SJSA1 (cell line): ENCODE results near the gene GMPS. TPM values are rescaled to one million over a fixed set of nuclear protein-coding genes. Genes with fewer than 3 reads are reported as not detected.
A peak's percentile ranks its signal among the peaks of the same experiment; 100 is the strongest.
"Not testable (repeated sequence)": the region's sequence is repeated elsewhere in the genome, so short reads cannot be mapped to it uniquely, and the experiment has no call there.

Experiments used
- DNase-seq, 2 experiments: peaks; one replicate each; pipeline ENCODE4 v3.0.0-alpha.2; 2015 to 2020; ENCODE audit warnings: low spot score in 2 of 2, low read depth in 1 of 2
- H3K27ac ChIP-seq: fragments of 250-450 bp; sonication (Bioruptor Pico); 2 replicates; pipeline ENCODE4 v1.5.1; 2020; ENCODE audit warnings: mild to moderate bottlenecking, moderate library complexity
- H3K27me3 ChIP-seq: fragments of 250-450 bp; sonication (Bioruptor Pico); replicated peaks from 2 replicates; pipeline ENCODE4 v1.5.1; 2020; ENCODE audit warnings: mild to moderate bottlenecking, moderate library complexity
- H3K36me3 ChIP-seq: fragments of 250-450 bp; sonication (Bioruptor Pico); 2 replicates; pipeline ENCODE4 v1.5.1; 2020; ENCODE audit warnings: mild to moderate bottlenecking
- H3K4me1 ChIP-seq: fragments of 250-450 bp; sonication (Bioruptor Pico); replicated peaks from 2 replicates; pipeline ENCODE4 v1.6.1; 2021; ENCODE audit warnings: mild to moderate bottlenecking
- H3K4me3 ChIP-seq: fragments of 250-450 bp; sonication (Bioruptor Pico); 2 replicates; pipeline ENCODE4 v1.5.1; 2020; ENCODE audit warnings: mild to moderate bottlenecking
- H3K9me3 ChIP-seq: fragments of 250-450 bp; sonication (Bioruptor Pico); replicated peaks from 2 replicates; pipeline ENCODE4 v1.5.1; 2020; ENCODE audit warnings: mild to moderate bottlenecking
- total RNA-seq: library from RNA; depleted of rRNA; stranded (reverse); fragments of >200 nt; shearing (Covaris generic); gene quantifications from 2 replicates; pipeline ENCODE4 v1.2.3, GENCODE V29; 2014

The GMPS gene
- total RNA-seq, 1 experiment from 2014 or later: 79.4 TPM

DNA sequence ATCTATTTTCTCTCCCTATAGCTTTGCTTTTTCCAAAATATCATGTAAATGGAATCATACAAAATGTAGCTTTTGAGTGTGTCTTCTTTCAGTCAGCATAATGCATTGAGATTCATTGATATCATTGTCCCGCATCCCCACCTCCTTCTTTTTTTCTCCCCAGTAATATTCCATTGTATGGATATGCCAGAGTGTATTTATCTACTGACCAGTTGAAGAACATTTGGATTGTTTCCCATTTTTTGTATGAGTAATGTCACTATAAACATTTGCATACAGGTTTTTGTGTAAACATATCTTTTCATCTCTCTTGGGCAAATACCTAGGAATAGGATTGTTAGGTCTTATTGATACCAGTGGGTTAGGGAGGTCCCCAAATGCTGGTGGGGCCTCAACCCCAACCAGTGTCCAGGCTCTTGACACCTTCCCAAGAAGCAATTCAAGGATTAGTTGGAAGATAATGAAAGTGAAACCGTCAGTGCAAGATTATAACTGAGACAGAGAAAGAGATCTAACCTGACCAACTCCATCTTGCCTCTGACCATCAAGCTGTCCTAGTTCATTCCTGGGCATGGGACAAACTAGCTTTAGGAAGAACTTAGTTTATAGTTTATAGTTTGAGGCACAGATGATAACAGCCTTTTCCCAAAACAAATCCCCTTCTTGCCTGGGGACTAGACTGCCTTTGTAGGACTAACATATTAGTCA lies 8.8 kb upstream of the GMPS start:
- Histone ChIP-seq H3K4me3 (no peak overlapping the region), H3K4me1 (no peaks in the 10 kb centered on the region), H3K9me3 (no peaks in the 10 kb centered on the region), H3K36me3 (no peaks in the 10 kb centered on the region), H3K27ac (no peak overlapping the region), H3K27me3 (no peaks in the 10 kb centered on the region)
- DNase-seq: no peak

GRCh38 chr3:155862290-155862982 lies 8.0 kb upstream of the GMPS start:
- not testable (repeated sequence) for H3K36me3 ChIP-seq, H3K4me1 ChIP-seq, H3K27me3 ChIP-seq, H3K27ac ChIP-seq, H3K4me3 ChIP-seq, H3K9me3 ChIP-seq
- DNase-seq: peak; percentile 19 to 51

GRCh38 chr3:155863072-155863784 lies 7.2 kb upstream of the GMPS start:
- Histone ChIP-seq H3K9me3 (no peaks in the 10 kb centered on the region), H3K4me3 (no peak overlapping the region), H3K36me3 (no peaks in the 10 kb centered on the region), H3K27ac (no peak overlapping the region), H3K27me3 (no peaks in the 10 kb centered on the region), H3K4me1 (no peaks in the 10 kb centered on the region)
- no peak for DNase-seq

- no peak for DNase-seq
- no peaks in the 10 kb centered on the region for H3K9me3 ChIP-seq
Measured at GRCh38 chr3:155869691-155870090, 759 bp upstream of the GMPS start.

DNA sequence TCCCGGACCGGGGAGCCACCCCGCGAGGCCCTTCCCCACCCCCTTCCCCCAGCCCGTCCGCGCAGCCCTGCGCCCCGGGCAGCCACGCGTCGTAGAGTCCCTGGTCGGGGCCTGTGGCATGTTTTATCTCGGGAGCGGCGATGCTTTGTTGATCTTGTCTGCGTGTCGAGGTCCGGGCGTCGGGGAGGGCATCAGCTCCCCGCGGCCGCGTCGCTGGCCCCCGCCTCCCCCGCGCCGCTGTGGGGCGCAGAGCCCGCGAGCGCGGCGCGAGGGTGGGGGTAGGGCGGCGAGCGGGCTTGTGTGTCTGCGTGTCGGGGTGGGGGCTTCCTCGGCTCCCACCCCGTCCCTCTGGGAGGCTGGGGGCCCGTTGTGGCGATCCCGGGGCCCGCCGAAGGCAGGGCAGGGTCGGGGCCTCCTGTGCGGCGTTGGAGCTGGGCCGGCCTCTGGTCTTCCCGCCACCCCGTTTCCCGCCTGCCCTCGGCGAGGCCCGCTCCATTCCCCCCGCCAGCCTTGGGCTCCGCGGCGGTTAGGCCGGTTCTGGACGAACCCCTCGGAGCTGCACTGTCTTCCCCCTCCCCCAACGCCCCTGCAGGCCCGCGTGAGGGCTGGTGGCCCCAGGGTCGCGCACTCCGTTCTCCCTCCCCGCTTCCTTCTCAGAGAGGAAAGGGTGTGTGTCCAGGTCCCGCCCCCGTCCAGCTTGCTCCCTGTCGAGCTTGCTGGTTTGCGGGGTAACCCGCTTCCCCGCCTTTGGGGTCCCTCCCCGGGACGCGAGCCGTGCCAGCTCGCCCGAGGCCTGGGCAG lies 695 bp downstream of the GMPS start:
- Histone ChIP-seq H3K4me3 (peak overlapping the region; percentile 95), H3K27ac (peak overlapping the region; percentile 81)
- peak; percentile 41 to 48 for DNase-seq

More at GRCh38 chr3:155869691-155870090, 759 bp upstream of the GMPS start:
- peaks cover 17% of the 10 kb centered on the region for H3K36me3 ChIP-seq
- H3K4me3 ChIP-seq: peak overlapping the region; percentile 95
- H3K27me3 ChIP-seq: no peaks in the 10 kb centered on the region
- peaks cover 8% of the 10 kb centered on the region for H3K4me1 ChIP-seq
- H3K27ac ChIP-seq: 0 out of 2 replicates have a peak overlapping the region, but pooled peaks have one; percentile 10

GRCh38 chr3:155871746-155872158 lies 1.3 kb downstream of the GMPS start:
- H3K36me3 ChIP-seq: peaks cover 17% of the 10 kb centered on the region
- H3K9me3 ChIP-seq: no peaks in the 10 kb centered on the region
- no peaks in the 10 kb centered on the region for H3K27me3 ChIP-seq
- peaks cover 8% of the 10 kb centered on the region for H3K4me1 ChIP-seq
- peak overlapping the region; percentile 81 for H3K27ac ChIP-seq
- H3K4me3 ChIP-seq: peak overlapping the region; percentile 95
- no peak for DNase-seq

More for the DNA sequence above, 695 bp downstream of the GMPS start:
- H3K36me3 ChIP-seq: peaks cover 17% of the 10 kb centered on the region
- H3K4me1 ChIP-seq: peaks cover 8% of the 10 kb centered on the region
- no peaks in the 10 kb centered on the region for H3K27me3 ChIP-seq
- H3K9me3 ChIP-seq: no peaks in the 10 kb centered on the region

DNA sequence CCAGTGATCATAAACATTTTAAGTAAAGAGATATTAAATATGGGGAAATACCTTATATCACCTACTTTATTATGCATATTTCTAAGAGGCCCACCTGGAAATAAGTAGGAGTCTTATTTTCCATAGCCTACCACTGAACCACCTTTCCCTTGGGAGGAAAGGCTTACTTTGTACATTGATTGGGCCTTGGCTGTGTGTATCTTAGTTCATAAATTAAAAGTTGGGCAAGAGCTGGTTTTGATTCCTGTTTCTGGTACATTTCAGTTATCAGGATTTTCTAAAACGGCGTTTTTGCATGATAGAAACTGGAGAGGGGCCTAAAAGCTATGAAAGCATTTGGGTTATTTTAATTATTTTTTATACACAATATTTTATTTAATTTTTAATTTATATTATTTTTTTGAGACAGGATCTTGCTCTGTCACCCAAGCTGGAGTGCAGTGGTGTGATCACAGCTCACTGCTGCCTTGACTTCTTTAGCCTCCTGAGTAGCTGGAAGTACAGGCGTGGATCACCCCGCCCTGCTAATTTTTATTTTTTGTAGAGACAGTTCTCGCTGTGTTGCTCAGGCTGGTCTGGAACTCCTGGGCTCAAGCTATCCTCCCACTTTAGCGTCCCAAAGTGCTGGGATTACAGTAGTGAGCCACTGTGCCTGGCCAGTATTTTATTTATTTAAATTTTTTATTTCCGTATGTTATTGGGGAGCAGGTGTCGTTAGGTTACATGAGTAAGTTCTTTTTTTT lies 2.6 kb downstream of the GMPS start:
- Histone ChIP-seq H3K36me3 (peaks cover 17% of the 10 kb centered on the region), H3K27me3 (no peaks in the 10 kb centered on the region), H3K9me3 (no peaks in the 10 kb centered on the region), H3K4me3 (no peak overlapping the region), H3K4me1 (peaks cover 8% of the 10 kb centered on the region), H3K27ac (no peak overlapping the region)
- no peak for DNase-seq

DNA sequence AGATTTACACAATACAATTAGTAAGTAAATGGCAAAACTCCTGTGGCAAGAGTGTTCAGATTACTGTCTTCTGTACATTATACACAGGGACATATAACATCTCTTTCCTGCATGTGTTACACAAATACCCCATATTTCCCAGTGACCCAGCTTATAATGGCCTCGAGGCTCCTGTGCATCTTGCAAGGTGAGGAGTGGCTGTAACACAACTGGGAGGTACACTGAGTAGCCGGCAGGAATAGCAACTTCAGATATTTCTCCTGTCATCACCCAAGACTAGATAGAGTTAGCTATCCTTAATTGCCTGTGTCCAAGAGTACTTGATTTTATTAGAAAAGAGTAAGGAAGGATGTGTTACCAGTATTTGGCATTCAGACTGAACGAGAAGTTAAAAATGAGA lies 5.6 kb downstream of the GMPS start:
- no peaks in the 10 kb centered on the region for H3K9me3 ChIP-seq
- H3K27me3 ChIP-seq: no peaks in the 10 kb centered on the region
- H3K27ac ChIP-seq: no peak overlapping the region
- H3K4me1 ChIP-seq: no peaks in the 10 kb centered on the region; the same call in 1 of the 2 replicates
- no peak overlapping the region for H3K4me3 ChIP-seq
- no peak for DNase-seq
- peaks cover 11% of the 10 kb centered on the region for H3K36me3 ChIP-seq

- Histone ChIP-seq H3K27me3 (no peaks in the 10 kb centered on the region), H3K36me3 (peaks cover 7% of the 10 kb centered on the region), H3K4me3 (no peak overlapping the region), H3K4me1 (no peaks in the 10 kb centered on the region; the same call in 1 of the 2 replicates), H3K9me3 (no peaks in the 10 kb centered on the region), H3K27ac (no peak overlapping the region)
- DNase-seq: no peak
Measured at GRCh38 chr3:155876503-155876902, 6.1 kb downstream of the GMPS start.

- Histone ChIP-seq H3K27ac (no peak overlapping the region), H3K36me3 (no peaks in the 10 kb centered on the region; the same call in 1 of the 2 replicates)
- no peak for DNase-seq
Measured at GRCh38 chr3:155880286-155880685, 9.8 kb downstream of the GMPS start.

DNA sequence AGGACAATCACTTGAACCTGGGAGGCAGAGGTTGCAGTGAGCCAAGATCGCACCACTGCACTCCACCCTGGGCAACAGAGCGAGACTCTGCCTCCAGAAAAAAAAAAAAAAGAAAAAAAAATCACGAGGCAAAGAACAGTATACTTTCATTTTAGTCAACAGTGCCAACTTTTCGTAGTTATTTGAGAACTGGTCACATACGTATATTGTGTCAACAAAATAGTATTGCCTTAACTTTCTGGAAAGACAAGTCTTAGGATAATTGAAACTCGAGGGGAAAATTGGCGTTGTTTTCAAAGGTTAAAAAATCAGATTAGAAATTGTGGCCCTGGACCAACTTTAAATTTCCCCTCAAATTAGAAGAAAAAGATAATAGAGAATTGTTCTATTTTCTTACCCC lies 13.8 kb downstream of the GMPS start:
- no peaks in the 10 kb centered on the region for H3K9me3 ChIP-seq
- H3K27ac ChIP-seq: no peak overlapping the region
- H3K36me3 ChIP-seq: no peaks in the 10 kb centered on the region
- H3K4me3 ChIP-seq: no peak overlapping the region
- no peak for DNase-seq
- no peaks in the 10 kb centered on the region for H3K27me3 ChIP-seq
- no peaks in the 10 kb centered on the region for H3K4me1 ChIP-seq

More at GRCh38 chr3:155880286-155880685, 9.8 kb downstream of the GMPS start:
- H3K4me1 ChIP-seq: no peaks in the 10 kb centered on the region
- H3K27me3 ChIP-seq: no peaks in the 10 kb centered on the region
- H3K9me3 ChIP-seq: no peaks in the 10 kb centered on the region
- H3K4me3 ChIP-seq: no peak overlapping the region

- no peak for DNase-seq
- no peaks in the 10 kb centered on the region for H3K27me3 ChIP-seq
Measured at GRCh38 chr3:155885292-155885691, 14.8 kb downstream of the GMPS start.

DNA sequence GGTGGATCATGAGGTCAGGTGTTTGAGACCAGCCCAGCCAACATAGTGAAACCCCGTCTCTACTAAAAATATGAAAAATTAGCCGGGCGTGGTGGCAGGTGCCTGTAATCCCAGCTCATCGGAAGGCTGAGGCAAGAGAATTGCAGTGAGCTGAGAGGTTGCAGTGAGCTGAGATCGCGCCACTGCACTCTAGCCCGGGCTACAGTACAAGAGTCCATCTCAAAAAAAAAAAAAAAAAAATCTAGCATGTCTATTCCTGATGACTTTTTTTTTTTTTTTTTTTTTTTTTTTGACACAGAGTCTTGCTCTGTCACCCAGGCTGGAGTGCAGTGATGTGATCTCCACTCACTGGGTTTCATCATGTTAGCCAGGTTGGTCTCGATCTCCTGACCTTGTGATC lies 15.9 kb downstream of the GMPS start:
- H3K27ac ChIP-seq, H3K9me3 ChIP-seq, H3K4me3 ChIP-seq, DNase-seq, H3K27me3 ChIP-seq, H3K36me3 ChIP-seq, H3K4me1 ChIP-seq: not testable (repeated sequence)

More at GRCh38 chr3:155885292-155885691, 14.8 kb downstream of the GMPS start:
- Histone ChIP-seq H3K4me3 (no peak overlapping the region), H3K36me3 (no peaks in the 10 kb centered on the region), H3K4me1 (no peaks in the 10 kb centered on the region), H3K9me3 (no peaks in the 10 kb centered on the region), H3K27ac (no peak overlapping the region)
